ENCODE measurements around the gene CPNE4.

- TF ChIP-seq, protein P1, sequence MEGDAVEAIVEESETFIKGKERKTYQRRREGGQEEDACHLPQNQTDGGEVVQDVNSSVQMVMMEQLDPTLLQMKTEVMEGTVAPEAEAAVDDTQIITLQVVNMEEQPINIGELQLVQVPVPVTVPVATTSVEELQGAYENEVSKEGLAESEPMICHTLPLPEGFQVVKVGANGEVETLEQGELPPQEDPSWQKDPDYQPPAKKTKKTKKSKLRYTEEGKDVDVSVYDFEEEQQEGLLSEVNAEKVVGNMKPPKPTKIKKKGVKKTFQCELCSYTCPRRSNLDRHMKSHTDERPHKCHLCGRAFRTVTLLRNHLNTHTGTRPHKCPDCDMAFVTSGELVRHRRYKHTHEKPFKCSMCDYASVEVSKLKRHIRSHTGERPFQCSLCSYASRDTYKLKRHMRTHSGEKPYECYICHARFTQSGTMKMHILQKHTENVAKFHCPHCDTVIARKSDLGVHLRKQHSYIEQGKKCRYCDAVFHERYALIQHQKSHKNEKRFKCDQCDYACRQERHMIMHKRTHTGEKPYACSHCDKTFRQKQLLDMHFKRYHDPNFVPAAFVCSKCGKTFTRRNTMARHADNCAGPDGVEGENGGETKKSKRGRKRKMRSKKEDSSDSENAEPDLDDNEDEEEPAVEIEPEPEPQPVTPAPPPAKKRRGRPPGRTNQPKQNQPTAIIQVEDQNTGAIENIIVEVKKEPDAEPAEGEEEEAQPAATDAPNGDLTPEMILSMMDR (IDR thresholded peaks at IDR 0.05; ENCODE audit: low read length): no peak
- no peak for TF ChIP-seq EZH2 (optimal IDR thresholded peaks at IDR 0.05; ENCODE audit: low read depth, low read length)
- no peak for TF ChIP-seq EZH2phosphoT487 (IDR thresholded peaks at IDR 0.05; ENCODE audit: low read length)
These were observed 426.1 kb downstream of the CPNE4 start for GRCh38 chr3:131608741-131609140.
